Neural cell (in vitro differentiated cells): ENCODE measurements around the gene DNAJB9. TPM values are rescaled to one million over a fixed set of nuclear protein-coding genes. Genes with fewer than 3 reads are reported as not detected.

Source experiments
- H2AFZ ChIP-seq: fragments of 200-600, 300-800 bp; sonication (generic), shearing (Covaris generic); 2 replicates; pipeline ENCODE4 v1.6.0; 2014; ENCODE audit warnings: low read depth, mild to moderate bottlenecking, antibody characterized with exemption, low read length, moderate library complexity
- H3F3A ChIP-seq: fragments of 200-600 bp; shearing (Covaris generic); 2 replicates; pipeline ENCODE4 v1.6.1; 2016; ENCODE audit warnings: mild to moderate bottlenecking, moderate library complexity, mixed read lengths, antibody characterized with exemption, low read length; ENCODE audit not compliant: insufficient read depth, poor library complexity, severe bottlenecking
- H3K27ac ChIP-seq: fragments of 200-600, 300-800 bp; sonication (generic), shearing (Covaris generic); 2 replicates; pipeline ENCODE4 v1.5.1; 2014; ENCODE audit warnings: mild to moderate bottlenecking, low read length, moderate library complexity
- H3K27me3 ChIP-seq: fragments of 300-800, 200-600 bp; sonication (generic), shearing (Covaris generic); 2 replicates; pipeline ENCODE4 v1.6.0; 2014; ENCODE audit warnings: mild to moderate bottlenecking, low read depth, low read length, moderate library complexity; ENCODE audit not compliant: insufficient read depth
- H3K36me3 ChIP-seq: fragments of 300-800, 200-600 bp; sonication (generic), shearing (Covaris generic); 2 replicates; pipeline ENCODE4 v1.5.1; 2014; ENCODE audit warnings: mild to moderate bottlenecking, antibody characterized with exemption, low read length, moderate library complexity; ENCODE audit not compliant: insufficient read depth
- H3K4me2 ChIP-seq: fragments of 300-800, 200-600 bp; sonication (generic), shearing (Covaris generic); 2 replicates; pipeline ENCODE4 v1.6.0; 2014; ENCODE audit warnings: mild to moderate bottlenecking, low read length
- H3K4me3 ChIP-seq: fragments of 300-800, 200-600 bp; sonication (generic), shearing (Covaris generic); 2 replicates; pipeline ENCODE4 v1.5.1; 2014; ENCODE audit warnings: mild to moderate bottlenecking, low read length, moderate library complexity
- H3K79me2 ChIP-seq: fragments of 200-600 bp; shearing (Covaris generic); replicated peaks from 2 replicates; pipeline ENCODE4 v1.6.0; 2014; ENCODE audit warnings: mild to moderate bottlenecking, low read length, moderate library complexity; ENCODE audit not compliant: insufficient read depth
- H3K9ac ChIP-seq: fragments of 300-800, 200-600 bp; sonication (generic), shearing (Covaris generic); 2 replicates; pipeline ENCODE4 v1.6.1; 2016; ENCODE audit warnings: mild to moderate bottlenecking, low read length, mixed read lengths
- H3K9me2 ChIP-seq: fragments of 200-600 bp; shearing (Covaris generic); 2 replicates; pipeline ENCODE4 v1.6.1; 2016; ENCODE audit warnings: mild to moderate bottlenecking, low read length, mixed read lengths; ENCODE audit not compliant: insufficient read depth
- H3K9me3 ChIP-seq: fragments of 200-600, 300-800 bp; sonication (generic), shearing (Covaris generic); 2 replicates; pipeline ENCODE4 v1.6.1; 2016; ENCODE audit warnings: mild to moderate bottlenecking, mixed run types, low read length, moderate library complexity, mixed read lengths
- H4K20me1 ChIP-seq: fragments of 200-600 bp; shearing (Covaris generic); 2 replicates; pipeline ENCODE4 v1.6.1; 2016; ENCODE audit warnings: mild to moderate bottlenecking, mixed run types; ENCODE audit not compliant: insufficient read depth
- EP300 ChIP-seq: fragments of 450-650 bp; conservative IDR thresholded peaks from 2 replicates; pipeline ENCODE4 v1.6.1; 2014; ENCODE audit warnings: antibody characterized with exemption, mild to moderate bottlenecking, moderate library complexity; ENCODE audit not compliant: poor library complexity, severe bottlenecking
- EZH2 ChIP-seq: fragments of 200-600, 300-800 bp; shearing (Covaris generic), sonication (generic); IDR thresholded peaks from 2 replicates; pipeline ENCODE4 v1.6.1; 2014; ENCODE audit warnings: antibody characterized with exemption, low read length, borderline replicate concordance, mild to moderate bottlenecking; ENCODE audit not compliant: insufficient read depth, poor library complexity, severe bottlenecking
- MXI1 ChIP-seq: fragments of 450-650 bp; conservative IDR thresholded peaks from 2 replicates; pipeline ENCODE4 v1.6.1; 2014; ENCODE audit warnings: antibody characterized with exemption, mild to moderate bottlenecking; ENCODE audit not compliant: poor library complexity, severe bottlenecking
- POLR2AphosphoS5 ChIP-seq: IDR thresholded peaks from 2 replicates; pipeline ENCODE4 v1.6.1; 2012
- RAD21 ChIP-seq: fragments of 450-650 bp; conservative IDR thresholded peaks from 2 replicates; pipeline ENCODE4 v1.6.1; 2014; ENCODE audit warnings: antibody characterized with exemption, mild to moderate bottlenecking, moderate library complexity
- SMC3 ChIP-seq: fragments of 450-650 bp; conservative IDR thresholded peaks from 2 replicates; pipeline ENCODE4 v1.6.1; 2014; ENCODE audit warnings: antibody characterized with exemption, mild to moderate bottlenecking, moderate library complexity; ENCODE audit not compliant: poor library complexity
- TAF1 ChIP-seq: IDR thresholded peaks from 2 replicates; pipeline ENCODE4 v1.6.1; 2012; ENCODE audit warnings: low read depth
- polyA plus RNA-seq: library from polyadenylated mRNA; depleted of rRNA; stranded (reverse); fragments of >200 nt; gene quantifications from 2 replicates; pipeline ENCODE4 v1.2.3, GENCODE V29; 2014
- TF ChIP-seq, protein P1 (sequence below): IDR thresholded peaks from 2 replicates; pipeline ENCODE4 v1.6.1; 2012; ENCODE audit warnings: borderline replicate concordance
- TF ChIP-seq, protein P2 (sequence below): fragments of 450-650 bp; IDR thresholded peaks from 2 replicates; pipeline ENCODE4 v1.5.1; 2014; ENCODE audit warnings: antibody characterized with exemption, mild to moderate bottlenecking, moderate library complexity; ENCODE audit not compliant: poor library complexity, severe bottlenecking

Gene DNAJB9
- polyA plus RNA-seq, 1 donor from 2014 or later: 102 TPM

DNA sequence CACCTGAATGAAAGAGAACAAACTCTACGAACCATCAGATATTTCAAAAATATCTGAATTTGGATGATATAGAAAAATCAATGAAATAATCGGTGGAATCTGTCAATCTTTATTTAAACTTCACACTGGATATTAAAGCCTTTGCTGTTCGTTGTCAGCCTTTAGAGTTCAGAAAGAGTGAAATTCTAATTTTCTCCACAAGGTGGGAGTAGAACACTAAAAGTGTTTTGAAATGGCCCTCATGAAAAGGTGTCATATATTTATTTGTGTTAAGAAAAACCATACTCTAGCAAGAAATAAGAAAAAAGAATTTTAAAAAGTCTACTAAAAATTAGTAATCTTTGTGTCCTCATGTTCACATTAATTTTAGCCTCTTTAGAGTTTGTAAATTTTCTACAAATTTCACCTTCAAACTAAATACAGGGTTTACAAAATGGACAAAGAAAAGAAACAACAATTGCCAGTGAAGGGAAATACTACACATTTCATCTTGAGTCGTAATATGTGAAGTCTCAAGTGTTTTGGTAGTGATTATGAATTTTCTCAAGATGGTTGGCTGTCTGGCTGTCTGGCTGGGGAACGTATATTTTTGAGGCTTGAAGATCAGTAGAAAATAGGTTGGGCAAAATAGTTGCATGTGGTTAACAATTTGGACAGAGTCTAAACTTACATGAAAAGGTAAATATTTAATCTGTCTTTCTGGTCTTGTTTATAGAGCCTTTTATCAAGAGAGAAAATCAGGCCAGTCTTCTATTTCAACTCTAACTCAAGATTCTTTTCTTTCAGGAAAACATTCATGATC lies 43.7 kb downstream of the DNAJB9 start:
- Histone ChIP-seq H3K79me2 (no peaks in the 10 kb centered on the region), H3K9me2 (no peaks in the 10 kb centered on the region), H3K27ac (peak overlapping the region; percentile 10), H2AFZ (no peak overlapping the region), H4K20me1 (no peaks in the 10 kb centered on the region), H3K27me3 (no peaks in the 10 kb centered on the region), H3K4me2 (no peak overlapping the region), H3K4me3 (no peak overlapping the region), H3K9ac (no peak overlapping the region), H3F3A (no peaks in the 10 kb centered on the region), H3K36me3 (no peaks in the 10 kb centered on the region), H3K9me3 (no peaks in the 10 kb centered on the region)
- TF ChIP-seq SMC3 (peak; percentile 87), RAD21 (peak; percentile 91), POLR2AphosphoS5 (no peak), MXI1 (no peak)
- TF ChIP-seq, protein P1, sequence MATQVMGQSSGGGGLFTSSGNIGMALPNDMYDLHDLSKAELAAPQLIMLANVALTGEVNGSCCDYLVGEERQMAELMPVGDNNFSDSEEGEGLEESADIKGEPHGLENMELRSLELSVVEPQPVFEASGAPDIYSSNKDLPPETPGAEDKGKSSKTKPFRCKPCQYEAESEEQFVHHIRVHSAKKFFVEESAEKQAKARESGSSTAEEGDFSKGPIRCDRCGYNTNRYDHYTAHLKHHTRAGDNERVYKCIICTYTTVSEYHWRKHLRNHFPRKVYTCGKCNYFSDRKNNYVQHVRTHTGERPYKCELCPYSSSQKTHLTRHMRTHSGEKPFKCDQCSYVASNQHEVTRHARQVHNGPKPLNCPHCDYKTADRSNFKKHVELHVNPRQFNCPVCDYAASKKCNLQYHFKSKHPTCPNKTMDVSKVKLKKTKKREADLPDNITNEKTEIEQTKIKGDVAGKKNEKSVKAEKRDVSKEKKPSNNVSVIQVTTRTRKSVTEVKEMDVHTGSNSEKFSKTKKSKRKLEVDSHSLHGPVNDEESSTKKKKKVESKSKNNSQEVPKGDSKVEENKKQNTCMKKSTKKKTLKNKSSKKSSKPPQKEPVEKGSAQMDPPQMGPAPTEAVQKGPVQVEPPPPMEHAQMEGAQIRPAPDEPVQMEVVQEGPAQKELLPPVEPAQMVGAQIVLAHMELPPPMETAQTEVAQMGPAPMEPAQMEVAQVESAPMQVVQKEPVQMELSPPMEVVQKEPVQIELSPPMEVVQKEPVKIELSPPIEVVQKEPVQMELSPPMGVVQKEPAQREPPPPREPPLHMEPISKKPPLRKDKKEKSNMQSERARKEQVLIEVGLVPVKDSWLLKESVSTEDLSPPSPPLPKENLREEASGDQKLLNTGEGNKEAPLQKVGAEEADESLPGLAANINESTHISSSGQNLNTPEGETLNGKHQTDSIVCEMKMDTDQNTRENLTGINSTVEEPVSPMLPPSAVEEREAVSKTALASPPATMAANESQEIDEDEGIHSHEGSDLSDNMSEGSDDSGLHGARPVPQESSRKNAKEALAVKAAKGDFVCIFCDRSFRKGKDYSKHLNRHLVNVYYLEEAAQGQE: no peak
- TF ChIP-seq, protein P2, sequence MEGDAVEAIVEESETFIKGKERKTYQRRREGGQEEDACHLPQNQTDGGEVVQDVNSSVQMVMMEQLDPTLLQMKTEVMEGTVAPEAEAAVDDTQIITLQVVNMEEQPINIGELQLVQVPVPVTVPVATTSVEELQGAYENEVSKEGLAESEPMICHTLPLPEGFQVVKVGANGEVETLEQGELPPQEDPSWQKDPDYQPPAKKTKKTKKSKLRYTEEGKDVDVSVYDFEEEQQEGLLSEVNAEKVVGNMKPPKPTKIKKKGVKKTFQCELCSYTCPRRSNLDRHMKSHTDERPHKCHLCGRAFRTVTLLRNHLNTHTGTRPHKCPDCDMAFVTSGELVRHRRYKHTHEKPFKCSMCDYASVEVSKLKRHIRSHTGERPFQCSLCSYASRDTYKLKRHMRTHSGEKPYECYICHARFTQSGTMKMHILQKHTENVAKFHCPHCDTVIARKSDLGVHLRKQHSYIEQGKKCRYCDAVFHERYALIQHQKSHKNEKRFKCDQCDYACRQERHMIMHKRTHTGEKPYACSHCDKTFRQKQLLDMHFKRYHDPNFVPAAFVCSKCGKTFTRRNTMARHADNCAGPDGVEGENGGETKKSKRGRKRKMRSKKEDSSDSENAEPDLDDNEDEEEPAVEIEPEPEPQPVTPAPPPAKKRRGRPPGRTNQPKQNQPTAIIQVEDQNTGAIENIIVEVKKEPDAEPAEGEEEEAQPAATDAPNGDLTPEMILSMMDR: peak; percentile 83

DNA sequence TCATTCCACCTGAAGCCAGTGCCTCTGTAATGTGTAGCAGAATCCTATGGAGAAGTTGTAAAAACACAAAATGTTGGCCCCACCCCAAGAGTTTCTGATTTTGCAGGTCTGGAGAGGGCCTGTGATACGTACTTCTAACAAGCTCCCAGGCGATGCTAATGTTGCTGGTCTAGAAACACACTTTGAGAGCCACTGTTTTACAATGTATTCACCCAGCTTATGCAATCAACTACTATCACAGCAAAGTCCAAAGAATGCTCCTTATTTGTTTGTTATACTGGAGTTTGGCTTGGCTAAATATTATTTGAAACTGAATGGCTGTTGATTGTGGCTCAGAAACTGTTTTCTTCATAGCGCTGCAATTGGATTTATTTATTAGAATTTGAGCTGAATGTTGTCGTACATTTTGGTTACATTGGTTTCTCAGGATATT lies 44.3 kb downstream of the DNAJB9 start:
- H4K20me1 ChIP-seq: no peaks in the 10 kb centered on the region
- no peaks in the 10 kb centered on the region for H3F3A ChIP-seq
- H3K4me2 ChIP-seq: no peak overlapping the region
- H2AFZ ChIP-seq: no peak overlapping the region
- H3K36me3 ChIP-seq: no peaks in the 10 kb centered on the region
- no peak overlapping the region for H3K4me3 ChIP-seq
- H3K27ac ChIP-seq: peak overlapping the region; percentile 10
- H3K9me2 ChIP-seq: no peaks in the 10 kb centered on the region
- no peak for TF ChIP-seq RAD21
- TF ChIP-seq POLR2AphosphoS5: no peak
- no peak for TF ChIP-seq TAF1
- no peak for TF ChIP-seq EZH2
- no peak overlapping the region for H3K9ac ChIP-seq
- H3K9me3 ChIP-seq: no peaks in the 10 kb centered on the region
- H3K27me3 ChIP-seq: no peaks in the 10 kb centered on the region
- H3K79me2 ChIP-seq: no peaks in the 10 kb centered on the region

DNA sequence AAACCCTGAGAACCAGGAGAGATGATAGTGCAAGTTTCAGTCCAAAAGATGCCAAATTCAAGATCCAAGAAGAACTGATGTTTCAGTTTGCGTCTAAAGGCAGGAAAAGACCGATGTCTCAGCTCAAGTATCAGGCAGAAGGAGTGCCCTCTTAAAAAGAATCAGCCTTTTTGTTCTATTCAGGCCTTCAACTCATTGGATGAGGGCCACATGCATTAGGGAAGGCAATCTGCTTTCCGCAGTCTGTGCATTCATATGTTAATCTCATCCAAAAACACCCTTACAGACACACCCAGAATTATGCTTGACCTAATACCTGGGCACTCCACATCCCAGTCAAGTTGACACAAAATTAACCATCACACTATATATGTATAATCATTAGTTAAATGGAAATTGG lies 45.2 kb downstream of the DNAJB9 start:
- no peak overlapping the region for H3K9ac ChIP-seq
- no peaks in the 10 kb centered on the region for H3K79me2 ChIP-seq
- H3K27ac ChIP-seq: no peak overlapping the region
- H3K4me3 ChIP-seq: no peak overlapping the region
- H3F3A ChIP-seq: no peaks in the 10 kb centered on the region
- no peaks in the 10 kb centered on the region for H3K27me3 ChIP-seq
- TF ChIP-seq MXI1 (no peak), RAD21 (no peak), EP300 (no peak), POLR2AphosphoS5 (no peak), EZH2 (no peak), TAF1 (no peak), SMC3 (no peak)
- TF ChIP-seq, protein P2: no peak
- TF ChIP-seq, protein P1: no peak
- H3K9me3 ChIP-seq: no peaks in the 10 kb centered on the region
- no peak overlapping the region for H3K4me2 ChIP-seq
- H4K20me1 ChIP-seq: no peaks in the 10 kb centered on the region
- no peak overlapping the region for H2AFZ ChIP-seq
- no peaks in the 10 kb centered on the region for H3K9me2 ChIP-seq
- H3K36me3 ChIP-seq: no peaks in the 10 kb centered on the region
